CMK (cell line): ENCODE data around the gene CD8B.

Experiments used
- DNase-seq: peaks from one replicate; pipeline ENCODE4 v3.0.0-alpha.2; 2010; ENCODE audit warnings: low read depth

CD8B gene

DNA sequence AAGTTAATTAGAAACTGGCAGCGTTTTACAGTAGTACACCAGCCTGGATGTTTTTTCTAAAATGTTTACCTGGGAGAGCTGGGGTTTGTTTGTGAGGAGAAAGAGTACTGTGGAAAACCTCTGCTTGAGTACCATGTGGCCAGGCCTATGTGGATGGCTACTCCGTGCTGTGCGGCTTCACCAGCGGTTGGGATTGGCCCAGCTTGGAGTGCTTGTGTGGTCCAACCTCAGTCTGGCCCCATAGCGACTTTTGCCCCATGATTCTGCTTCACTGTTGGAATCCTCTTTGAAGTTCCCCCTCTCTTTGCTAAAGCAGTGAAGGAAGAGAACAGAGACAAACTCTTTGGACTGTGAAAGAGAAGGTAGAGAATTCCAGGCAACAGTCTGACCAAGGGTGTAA lies 86.8 kb downstream of the CD8B start:
- DNase-seq = no peak

DNA sequence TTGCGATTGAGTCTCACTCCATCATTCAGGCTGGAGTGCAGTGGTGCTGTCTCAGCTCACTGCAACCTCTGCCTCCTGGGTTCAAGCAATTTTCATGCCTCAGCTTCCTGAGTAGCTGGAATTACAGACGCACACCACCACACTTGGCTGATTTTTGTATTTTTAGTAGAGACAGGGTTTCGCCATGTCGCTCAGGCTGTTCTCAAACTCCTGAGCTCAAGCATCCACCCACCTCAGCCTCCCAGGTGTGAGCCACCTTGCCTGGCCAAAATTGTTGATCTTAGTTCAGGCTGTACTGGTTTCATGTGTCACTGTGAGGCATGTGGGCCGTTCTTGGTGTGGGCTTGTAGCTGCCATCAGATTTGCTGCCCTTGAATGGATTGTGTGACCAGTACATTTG lies 89.1 kb downstream of the CD8B start:
- no peak for DNase-seq

GRCh38 chr2:86770816-86771301 lies 90.8 kb downstream of the CD8B start:
- DNase-seq = no peak

GRCh38 chr2:86769838-86770237 lies 91.8 kb downstream of the CD8B start:
- no peak for DNase-seq

DNA sequence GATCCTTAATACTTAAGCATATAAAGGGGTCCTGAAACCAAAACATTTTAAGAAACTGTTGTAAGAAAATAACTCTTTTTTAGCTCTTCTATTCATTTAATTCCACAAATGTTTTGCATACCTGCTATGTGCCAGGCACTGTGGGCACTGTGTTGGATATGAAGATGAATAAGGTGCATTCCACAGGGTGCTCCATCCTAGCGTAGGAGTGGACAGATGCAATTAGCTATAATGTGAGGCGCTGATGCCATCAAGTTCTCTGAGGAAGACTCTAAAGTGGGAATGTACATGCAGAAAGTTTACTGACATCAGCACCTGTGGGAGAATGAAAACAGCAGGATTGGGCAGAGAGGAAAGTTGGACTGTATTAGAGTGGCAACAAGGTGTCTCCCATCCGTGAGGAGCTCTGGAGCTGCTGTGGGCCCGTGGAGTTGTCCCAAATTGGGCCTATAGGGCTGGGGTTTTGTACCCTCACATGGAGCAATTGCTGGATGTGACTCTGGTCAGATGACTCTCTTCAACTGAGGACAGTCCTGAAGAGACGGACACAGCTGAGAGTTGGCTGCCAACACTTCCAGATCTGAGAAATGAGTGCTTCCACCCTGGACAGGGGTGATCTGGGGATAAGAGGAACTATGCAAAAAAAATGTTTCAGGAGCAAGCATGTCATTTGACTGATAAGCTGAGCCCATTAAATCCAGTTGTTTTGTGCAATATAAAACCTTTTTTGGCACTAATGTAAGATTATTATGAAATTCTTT lies 93.3 kb downstream of the CD8B start:
- DNase-seq = no peak
